H9 (cell line): ENCODE results near the gene STK11. TPM values are rescaled to one million over a fixed set of nuclear protein-coding genes. Genes with fewer than 3 reads are reported as not detected.

Experiments used
- DNase-seq: peaks from one replicate; pipeline ENCODE4 v3.0.0-alpha.2; 2017
- H2AFZ ChIP-seq: one replicate; pipeline ENCODE4 v1.6.1; 2013; ENCODE audit warnings: mild to moderate bottlenecking, low read length, control low read depth, moderate library complexity
- H2AK5ac ChIP-seq: 2 replicates; pipeline ENCODE4 v1.6.1; 2013; ENCODE audit warnings: low read length, control low read depth, mixed read lengths; ENCODE audit not compliant: insufficient read length
- H2BK120ac ChIP-seq: one replicate; pipeline ENCODE4 v1.6.1; 2013; ENCODE audit warnings: low read depth, mild to moderate bottlenecking, low read length, control low read depth, inconsistent platforms; ENCODE audit not compliant: poor library complexity, severe bottlenecking
- H2BK12ac ChIP-seq: 2 replicates; pipeline ENCODE4 v1.6.1; 2013; ENCODE audit warnings: low read length, control low read depth, mixed read lengths, low read depth; ENCODE audit not compliant: insufficient read length
- H2BK15ac ChIP-seq: 2 replicates; pipeline ENCODE4 v1.6.1; 2013; ENCODE audit warnings: low read depth, low read length, control low read depth
- H2BK20ac ChIP-seq: one replicate; pipeline ENCODE4 v1.6.1; 2013; ENCODE audit warnings: low read depth, mild to moderate bottlenecking, low read length, control low read depth, inconsistent platforms; ENCODE audit not compliant: poor library complexity, severe bottlenecking
- H2BK5ac ChIP-seq: 2 replicates; pipeline ENCODE4 v1.6.1; 2013; ENCODE audit warnings: low read length, control low read depth, mixed read lengths; ENCODE audit not compliant: insufficient read length
- H3K14ac ChIP-seq: 2 replicates; pipeline ENCODE4 v1.6.1; 2013; ENCODE audit warnings: low read length, control low read depth; ENCODE audit not compliant: insufficient read depth
- H3K18ac ChIP-seq: 2 replicates; pipeline ENCODE4 v1.6.1; 2013; ENCODE audit warnings: low read depth, mild to moderate bottlenecking, mixed read lengths, low read length, control low read depth; ENCODE audit not compliant: insufficient read length
- H3K23ac ChIP-seq: 2 replicates; pipeline ENCODE4 v1.6.1; 2013; ENCODE audit warnings: low read length, control low read depth, mixed read lengths, low read depth; ENCODE audit not compliant: insufficient read length
- H3K23me2 ChIP-seq: 2 replicates; pipeline ENCODE4 v1.6.1; 2013; ENCODE audit warnings: low read depth, mild to moderate bottlenecking, mixed read lengths, low read length, control low read depth; ENCODE audit not compliant: insufficient read length, poor library complexity, severe bottlenecking
- H3K27ac ChIP-seq: 2 replicates; pipeline ENCODE4 v1.5.1; 2013; ENCODE audit warnings: low read length, control low read depth, mixed read lengths, low read depth; ENCODE audit not compliant: insufficient read length
- H3K27me3 ChIP-seq: 2 replicates; pipeline ENCODE4 v1.6.1; 2013; ENCODE audit warnings: low read length, control low read depth, inconsistent platforms; ENCODE audit not compliant: insufficient read depth
- H3K4ac ChIP-seq: 2 replicates; pipeline ENCODE4 v1.6.1; 2013; ENCODE audit warnings: low read depth, mild to moderate bottlenecking, control low read depth, inconsistent platforms, low read length, moderate library complexity
- H3K4me1 ChIP-seq: 2 replicates; pipeline ENCODE4 v1.6.1; 2013; ENCODE audit warnings: low read length, control low read depth, inconsistent platforms; ENCODE audit not compliant: insufficient read depth
- H3K4me2 ChIP-seq: 2 replicates; pipeline ENCODE4 v1.6.1; 2013; ENCODE audit warnings: low read length, control low read depth, mixed read lengths; ENCODE audit not compliant: insufficient read length, insufficient read depth
- H3K56ac ChIP-seq: 2 replicates; pipeline ENCODE4 v1.6.1; 2013; ENCODE audit warnings: low read depth, mild to moderate bottlenecking, mixed read lengths, low read length, control low read depth; ENCODE audit not compliant: insufficient read length
- H3K79me1 ChIP-seq: 2 replicates; pipeline ENCODE4 v1.6.1; 2013; ENCODE audit warnings: low read depth, mild to moderate bottlenecking, moderate library complexity, low read length, control low read depth, inconsistent platforms; ENCODE audit not compliant: insufficient read depth, poor library complexity, severe bottlenecking
- H3K79me2 ChIP-seq: 2 replicates; pipeline ENCODE4 v1.6.1; 2013; ENCODE audit warnings: low read length, control low read depth, inconsistent platforms; ENCODE audit not compliant: insufficient read depth
- H3K9ac ChIP-seq: 2 replicates; pipeline ENCODE4 v1.6.1; 2013; ENCODE audit warnings: low read length, control low read depth, mixed read lengths; ENCODE audit not compliant: insufficient read length; ENCODE audit errors: extremely low read depth
- H3K9me3 ChIP-seq: one replicate; pipeline ENCODE4 v1.6.1; 2013; ENCODE audit warnings: low read depth, low read length, inconsistent platforms; ENCODE audit not compliant: control insufficient read depth
- H3T11ph ChIP-seq: one replicate; pipeline ENCODE4 v1.6.1; 2013; ENCODE audit warnings: mild to moderate bottlenecking, low read length, control low read depth, inconsistent platforms
- H4K20me1 ChIP-seq: one replicate; pipeline ENCODE4 v1.6.1; 2013; ENCODE audit not compliant: control insufficient read depth, insufficient read length, insufficient read depth
- H4K5ac ChIP-seq: 2 replicates; pipeline ENCODE4 v1.6.1; 2013; ENCODE audit warnings: low read depth, mild to moderate bottlenecking, mixed read lengths, low read length, control low read depth; ENCODE audit not compliant: insufficient read length
- H4K8ac ChIP-seq: replicated peaks from 2 replicates; pipeline ENCODE4 v1.6.1; 2013; ENCODE audit warnings: low read length, control low read depth, mixed read lengths, low read depth; ENCODE audit not compliant: insufficient read length
- H4K91ac ChIP-seq: 2 replicates; pipeline ENCODE4 v1.6.1; 2013; ENCODE audit warnings: low read depth, mild to moderate bottlenecking, moderate library complexity, mixed read lengths, low read length, control low read depth; ENCODE audit not compliant: insufficient read length
- H3K27ac Mint-ChIP-seq, 3 experiments: 2 replicates in 2 of 3; 3 replicates in 1 of 3; pipeline ENCODE4 v1.8.0; 2020 to 2021; ENCODE audit warnings: mixed read lengths in 3 of 3, mild to moderate bottlenecking in 1 of 3, moderate library complexity in 1 of 3
- H3K27me3 Mint-ChIP-seq: 2 replicates; pipeline ENCODE4 v1.8.0; 2021; ENCODE audit warnings: low read depth, mild to moderate bottlenecking, moderate library complexity, mixed read lengths
- H3K36me3 Mint-ChIP-seq, 3 experiments: 2 replicates in 2 of 3; 3 replicates in 1 of 3; pipeline ENCODE4 v1.8.0; 2020 to 2021; ENCODE audit warnings: low read depth in 3 of 3, mixed read lengths in 3 of 3; ENCODE audit not compliant: insufficient read depth in 1 of 3
- H3K4me1 Mint-ChIP-seq, 2 experiments: 2 replicates each; pipeline ENCODE4 v1.8.0; 2020; ENCODE audit warnings: mixed read lengths in 2 of 2
- H3K4me3 Mint-ChIP-seq, 2 experiments: 2 replicates in 1 of 2; 3 replicates in 1 of 2; pipeline ENCODE4 v1.8.0; 2020 to 2021; ENCODE audit warnings: mild to moderate bottlenecking in 2 of 2, mixed read lengths in 2 of 2, moderate library complexity in 1 of 2
- H3K9me3 Mint-ChIP-seq, 2 experiments: 2 replicates in 1 of 2; 3 replicates in 1 of 2; pipeline ENCODE4 v1.8.0; 2020; ENCODE audit warnings: mild to moderate bottlenecking in 2 of 2, mixed read lengths in 2 of 2, moderate library complexity in 1 of 2
- CTCF ChIP-seq: fragments of 200-600 bp; sonication (generic); conservative IDR thresholded peaks from 3 replicates; pipeline ENCODE4 v1.8.0; 2021; ENCODE audit warnings: antibody characterized with exemption, mild to moderate bottlenecking
- WGBS: extraction: QIAGEN DNeasy Blood & Tissue Kit; methylation state at CpG from one replicate; pipeline ENCODE4 v1.1.7; 2013; ENCODE audit warnings: missing lambda C conversion rate, low lambda C conversion rate, mixed read lengths; ENCODE audit not compliant: insufficient read length; ENCODE audit errors: extremely low coverage; 5-methylcytosine and 5-hydroxymethylcytosine counted together
- total RNA-seq: library from RNA; stranded (reverse); gene quantifications from 2 replicates; pipeline ENCODE4 v1.2.1, GENCODE V29; 2021

STK11 gene
- total RNA-seq, 1 experiment from 2014 or later, result 74.3 TPM

GRCh38 chr19:1182727-1183126 lies 22.9 kb upstream of the STK11 start:
- Histone ChIP-seq H3K27ac (no peak overlapping the region), H2AK5ac (no peak overlapping the region), H4K20me1 (no peaks in the 10 kb centered on the region), H3T11ph (no peak overlapping the region), H2AFZ (no peak overlapping the region), H4K91ac (no peak overlapping the region), H4K8ac (no peak overlapping the region), H3K18ac (no peak overlapping the region), H2BK120ac (no peak overlapping the region), H3K4me1 (no peaks in the 10 kb centered on the region), H2BK20ac (no peak overlapping the region), H3K79me2 (no peaks in the 10 kb centered on the region), H3K79me1 (no peaks in the 10 kb centered on the region), H3K23me2 (no peaks in the 10 kb centered on the region), H3K4ac (no peak overlapping the region), H2BK15ac (no peak overlapping the region), H2BK5ac (no peak overlapping the region), H3K9ac (no peak overlapping the region), H3K27me3 (no peaks in the 10 kb centered on the region), H3K14ac (no peak overlapping the region), H3K4me2 (no peak overlapping the region), H4K5ac (no peak overlapping the region), H3K9me3 (no peaks in the 10 kb centered on the region), H3K56ac (no peak overlapping the region), H3K23ac (no peak overlapping the region), H2BK12ac (no peak overlapping the region)
- DNase-seq, result no peak
- no CpG with 5 or more reads among the region's 11 CpGs for WGBS
- H3K36me3 Mint-ChIP-seq, result no peaks in the 10 kb centered on the region; a peak in 1 of 7 replicates
- no peak for TF ChIP-seq CTCF
- H3K27ac Mint-ChIP-seq, result no peak overlapping the region
- no peaks in the 10 kb centered on the region for H3K9me3 Mint-ChIP-seq
- no peak overlapping the region for H3K4me3 Mint-ChIP-seq
- no peaks in the 10 kb centered on the region; the same call in none of the 2 replicates for H3K27me3 Mint-ChIP-seq
- peaks cover 12 to 14% of the 10 kb centered on the region in 2 experiments for H3K4me1 Mint-ChIP-seq
